Dendritic cell treated with granulocyte-macrophage colony-stimulating factor and Interleukin-4, amounts not matched to agents 40 ng/mL and 50 ng/mL, for 4 days (primary cell): ENCODE results near the gene CTNND1.

Experiments
- H3K27ac Mint-ChIP-seq: one replicate; pipeline ENCODE4 v1.8.0; 2022; ENCODE audit warnings: mild to moderate bottlenecking, mixed read lengths
- H3K27me3 Mint-ChIP-seq: one replicate; pipeline ENCODE4 v1.8.0; 2022; ENCODE audit warnings: mild to moderate bottlenecking, mixed read lengths
- H3K36me3 Mint-ChIP-seq: one replicate; pipeline ENCODE4 v1.8.0; 2022; ENCODE audit warnings: low read depth, mixed read lengths
- H3K4me1 Mint-ChIP-seq: one replicate; pipeline ENCODE4 v1.8.0; 2022; ENCODE audit warnings: low read depth, mixed read lengths
- H3K4me3 Mint-ChIP-seq: one replicate; pipeline ENCODE4 v1.8.0; 2022; ENCODE audit warnings: mild to moderate bottlenecking, moderate library complexity, mixed read lengths
- H3K9me3 Mint-ChIP-seq: one replicate; pipeline ENCODE4 v1.8.0; 2022; ENCODE audit warnings: mixed read lengths
- intact Hi-C: fragments of 100-400 bp; cut with micrococcal nuclease; formaldehyde crosslinking; loops from one replicate; pipeline ENCODE4 v1.15.0; 2022

The CTNND1 gene

DNA sequence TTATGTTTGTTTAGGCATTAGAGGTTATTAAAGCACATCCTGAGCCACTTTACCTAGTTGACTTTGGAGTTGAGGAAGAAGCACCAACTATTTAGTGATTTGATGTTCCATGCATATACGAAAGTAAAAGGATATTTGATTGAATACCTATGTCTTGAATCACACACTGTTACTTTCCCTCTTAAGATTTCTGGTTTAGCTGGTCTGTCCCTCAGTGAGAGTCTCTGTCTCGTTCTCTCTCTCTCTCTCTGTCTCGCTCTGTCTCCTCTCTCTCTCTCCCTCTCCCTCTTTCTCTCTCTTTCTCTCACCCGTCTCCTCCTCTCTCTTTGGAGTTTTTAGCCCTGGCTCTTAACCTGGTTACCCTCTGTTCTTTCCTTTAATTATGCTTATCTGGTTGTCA lies 11.0 kb downstream of the CTNND1 start:
- peak overlapping the region; percentile 10 for H3K27ac Mint-ChIP-seq
- intact Hi-C loops = no loop called here

DNA sequence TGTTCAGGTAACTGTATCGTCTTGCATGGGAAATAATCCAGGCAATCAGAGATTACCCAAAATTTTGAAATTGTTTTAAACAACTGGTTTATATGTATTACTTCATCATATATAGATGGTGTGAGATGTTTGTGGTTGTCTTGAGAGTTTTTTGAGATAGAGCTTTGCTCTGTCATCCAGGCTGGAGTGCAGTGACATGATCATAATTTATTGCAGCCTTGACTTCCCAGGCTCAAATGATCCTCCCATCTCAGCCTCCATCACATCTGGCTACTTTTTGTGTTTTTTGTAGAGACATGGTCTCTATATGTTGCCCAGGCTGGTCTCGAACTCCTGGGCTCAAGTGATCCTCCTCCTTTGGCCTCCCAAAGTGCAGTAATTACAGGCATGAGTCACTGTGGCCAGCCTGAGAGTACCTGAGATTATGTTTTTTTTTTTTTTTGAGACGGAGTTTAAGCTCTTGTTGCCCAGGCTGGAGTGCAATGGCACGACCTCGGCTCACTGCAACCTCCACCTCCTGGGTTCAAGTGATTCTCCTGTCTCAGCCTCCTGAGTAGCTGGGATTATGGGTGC lies 11.5 kb downstream of the CTNND1 start:
- Mint-ChIP-seq H3K4me3 (no peak overlapping the region), H3K27ac (peak overlapping the region; percentile 10), H3K27me3 (no peaks in the 10 kb centered on the region), H3K36me3 (peaks cover 48% of the 10 kb centered on the region), H3K4me1 (peaks cover 75% of the 10 kb centered on the region), H3K9me3 (peaks cover 9% of the 10 kb centered on the region)
- intact Hi-C loops = no loop called here

More for the DNA sequence above, 11.0 kb downstream of the CTNND1 start:
- Mint-ChIP-seq H3K9me3 (peaks cover 9% of the 10 kb centered on the region), H3K4me3 (no peak overlapping the region), H3K27me3 (no peaks in the 10 kb centered on the region), H3K36me3 (peaks cover 53% of the 10 kb centered on the region), H3K4me1 (peaks cover 70% of the 10 kb centered on the region)

DNA sequence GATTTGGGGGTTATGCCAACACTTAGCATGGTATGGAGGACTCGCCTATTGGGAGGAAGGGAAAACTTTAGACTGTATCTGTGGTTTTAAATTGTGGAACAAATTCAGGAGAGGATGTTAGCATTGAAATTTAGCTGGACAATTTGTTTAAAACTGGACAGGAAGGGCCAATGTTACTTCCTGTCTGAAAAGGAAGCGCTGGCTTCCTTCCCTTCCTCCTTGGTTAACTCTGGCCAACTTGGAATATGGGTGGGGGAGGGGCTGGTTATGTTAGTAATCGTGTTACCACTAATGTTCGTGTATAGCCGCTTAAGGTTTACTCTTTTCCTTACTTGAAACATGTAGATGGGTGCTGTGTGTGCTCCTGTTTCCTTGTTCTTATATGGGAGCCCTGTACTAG lies 13.9 kb downstream of the CTNND1 start:
- Mint-ChIP-seq H3K27me3 (no peaks in the 10 kb centered on the region), H3K4me3 (no peak overlapping the region), H3K4me1 (peaks cover 89% of the 10 kb centered on the region), H3K27ac (no peak overlapping the region), H3K9me3 (peaks cover 9% of the 10 kb centered on the region), H3K36me3 (peaks cover 51% of the 10 kb centered on the region)
- intact Hi-C loops = no loop called here

DNA sequence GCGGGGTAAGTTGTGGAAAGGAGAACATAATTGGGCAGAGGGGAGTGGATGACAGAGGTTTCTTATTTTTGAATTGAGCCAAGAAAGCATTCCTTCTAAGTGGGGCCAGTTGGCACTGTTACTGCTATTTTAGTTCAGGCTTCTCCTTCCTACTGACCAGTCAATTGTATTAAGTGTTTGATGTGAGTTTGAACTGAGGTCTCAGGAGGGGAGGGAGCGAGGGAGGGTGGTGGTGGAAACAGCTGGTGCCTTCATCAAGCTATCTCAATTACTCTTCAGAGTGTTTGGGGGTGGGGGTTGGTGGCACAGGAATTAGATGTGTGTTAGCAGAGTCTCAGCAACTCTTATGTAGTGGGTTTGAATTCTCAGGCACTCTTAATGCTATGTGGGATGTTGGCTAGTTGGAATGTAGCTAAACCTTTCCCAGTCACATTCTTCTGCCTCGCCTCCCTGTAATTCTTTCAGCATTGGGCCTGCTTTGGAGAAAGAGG lies 14.5 kb downstream of the CTNND1 start:
- Mint-ChIP-seq H3K27ac (no peak overlapping the region), H3K4me1 (peaks cover 90% of the 10 kb centered on the region), H3K9me3 (peaks cover 6% of the 10 kb centered on the region), H3K27me3 (no peaks in the 10 kb centered on the region), H3K36me3 (peaks cover 54% of the 10 kb centered on the region), H3K4me3 (no peak overlapping the region)
- intact Hi-C loops = no loop called here

DNA sequence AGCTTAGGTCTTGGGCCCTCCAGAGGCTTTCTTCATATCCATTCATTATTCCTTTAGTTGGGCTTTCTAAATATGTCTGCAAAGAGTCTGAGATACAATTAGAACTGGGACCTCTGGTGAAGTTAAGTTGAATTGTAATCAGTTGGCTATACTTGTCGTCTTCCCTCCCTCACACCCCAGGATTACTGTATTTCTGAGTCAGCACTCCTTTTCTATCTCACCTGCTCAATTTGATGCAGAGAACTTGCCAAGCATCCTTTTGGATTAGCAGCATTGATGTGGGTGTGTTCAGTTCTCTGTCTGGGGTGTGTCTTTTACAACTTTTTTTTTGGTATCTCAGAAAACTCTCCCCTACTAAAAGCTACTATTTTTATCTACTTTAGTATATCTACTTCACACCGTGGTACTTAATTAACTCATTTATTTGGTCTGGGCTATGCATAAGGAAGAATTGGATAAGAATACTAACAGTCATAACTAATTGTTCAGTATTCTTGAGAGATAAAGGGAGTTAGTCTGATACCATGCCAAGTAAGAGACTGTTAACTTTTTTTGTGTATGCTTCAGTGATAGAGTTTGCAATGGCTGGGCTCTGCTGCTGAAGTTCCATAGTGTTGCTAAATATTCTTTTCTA lies 15.1 kb downstream of the CTNND1 start:
- Mint-ChIP-seq H3K27me3 (no peaks in the 10 kb centered on the region), H3K27ac (no peak overlapping the region), H3K4me3 (no peak overlapping the region), H3K9me3 (no peaks in the 10 kb centered on the region), H3K4me1 (peaks cover 91% of the 10 kb centered on the region), H3K36me3 (peaks cover 54% of the 10 kb centered on the region)
- intact Hi-C loops = no loop called here

DNA sequence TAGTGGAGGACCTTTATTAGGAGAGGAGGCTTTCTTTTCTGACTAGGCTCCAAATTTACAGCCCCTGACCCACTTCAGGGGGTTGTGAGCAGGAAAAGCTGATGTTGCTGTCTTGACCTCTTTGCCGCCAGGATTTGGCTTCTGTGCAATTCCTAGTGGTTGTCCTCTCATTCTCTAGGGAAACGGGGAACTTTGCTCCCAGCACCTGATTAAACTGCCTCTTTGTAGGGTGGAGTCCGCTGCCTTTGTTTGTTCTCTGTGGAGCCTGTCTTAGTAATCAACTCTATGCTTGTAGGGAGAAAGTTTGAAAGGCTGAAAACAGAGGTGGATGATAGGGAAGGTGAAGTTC lies 16.3 kb downstream of the CTNND1 start:
- H3K4me1 Mint-ChIP-seq = peaks cover 94% of the 10 kb centered on the region
- H3K36me3 Mint-ChIP-seq = peaks cover 53% of the 10 kb centered on the region
- peak overlapping the region; percentile 51 for H3K27ac Mint-ChIP-seq
- intact Hi-C loops = no loop called here
- H3K9me3 Mint-ChIP-seq = no peaks in the 10 kb centered on the region
- no peaks in the 10 kb centered on the region for H3K27me3 Mint-ChIP-seq
- no peak overlapping the region for H3K4me3 Mint-ChIP-seq

DNA sequence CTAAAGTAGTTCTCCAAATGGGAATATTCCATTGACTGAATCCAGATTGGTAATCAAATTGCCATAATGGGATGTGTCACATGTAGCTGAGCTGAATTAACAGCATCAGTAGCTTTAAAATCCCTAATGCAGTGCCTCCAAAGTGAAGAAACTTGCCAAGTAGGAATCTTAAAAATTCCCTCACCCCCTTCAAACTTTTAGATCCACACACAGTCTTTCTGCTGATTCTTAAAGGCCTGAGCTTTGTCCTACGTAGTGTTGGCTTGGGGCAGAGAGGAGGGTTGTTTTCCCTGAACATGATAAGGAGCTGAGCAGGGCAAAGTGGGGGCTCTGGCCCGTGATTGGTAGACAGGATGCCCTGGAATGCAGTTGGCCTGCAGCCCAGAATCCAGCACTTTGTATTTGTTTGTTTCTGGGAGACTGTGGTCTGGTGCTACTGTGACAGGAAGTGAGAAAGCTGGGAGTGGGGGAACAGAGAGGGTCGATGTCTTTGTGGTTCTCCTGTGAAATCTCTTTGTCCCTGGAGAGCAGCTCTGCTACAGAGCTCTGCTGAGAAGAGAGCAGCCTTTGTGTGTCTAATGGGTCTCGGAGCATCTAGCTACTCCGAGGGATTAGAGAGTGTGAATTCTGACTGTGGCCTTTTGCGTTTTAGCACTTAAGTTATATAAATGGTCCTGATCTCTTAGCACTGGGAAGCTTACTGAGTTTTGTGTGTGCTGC lies 16.9 kb downstream of the CTNND1 start:
- peaks cover 56% of the 10 kb centered on the region for H3K36me3 Mint-ChIP-seq
- peaks cover 93% of the 10 kb centered on the region for H3K4me1 Mint-ChIP-seq
- peak overlapping the region; percentile 51 for H3K27ac Mint-ChIP-seq
- no peak overlapping the region for H3K4me3 Mint-ChIP-seq
- no peaks in the 10 kb centered on the region for H3K27me3 Mint-ChIP-seq
- no peaks in the 10 kb centered on the region for H3K9me3 Mint-ChIP-seq
- intact Hi-C loops = no loop called here

DNA sequence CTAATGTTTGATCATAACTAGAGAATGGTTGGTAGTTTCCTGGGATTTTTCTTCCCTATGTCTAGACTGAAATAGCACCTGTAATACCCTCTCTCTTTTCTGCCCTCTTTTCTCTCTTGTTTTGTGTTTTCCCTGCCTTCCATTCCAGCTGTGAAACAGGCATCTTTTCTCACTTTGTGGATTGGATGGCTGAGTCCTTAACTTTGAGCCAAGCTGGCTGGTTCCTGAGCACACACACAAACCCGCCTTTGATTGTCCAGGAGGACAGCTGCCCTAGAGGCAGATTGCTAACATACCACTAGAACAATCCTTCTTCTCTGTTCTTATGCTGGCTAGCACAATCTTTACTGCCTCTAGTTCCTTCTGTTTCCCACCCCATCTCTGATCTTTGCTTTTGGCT lies 17.7 kb downstream of the CTNND1 start:
- H3K27ac Mint-ChIP-seq = no peak overlapping the region
- intact Hi-C loops = no loop called here
- H3K4me1 Mint-ChIP-seq = peaks cover 88% of the 10 kb centered on the region
- H3K4me3 Mint-ChIP-seq = no peak overlapping the region
- no peaks in the 10 kb centered on the region for H3K9me3 Mint-ChIP-seq
- H3K36me3 Mint-ChIP-seq = peaks cover 56% of the 10 kb centered on the region
- H3K27me3 Mint-ChIP-seq = no peaks in the 10 kb centered on the region

DNA sequence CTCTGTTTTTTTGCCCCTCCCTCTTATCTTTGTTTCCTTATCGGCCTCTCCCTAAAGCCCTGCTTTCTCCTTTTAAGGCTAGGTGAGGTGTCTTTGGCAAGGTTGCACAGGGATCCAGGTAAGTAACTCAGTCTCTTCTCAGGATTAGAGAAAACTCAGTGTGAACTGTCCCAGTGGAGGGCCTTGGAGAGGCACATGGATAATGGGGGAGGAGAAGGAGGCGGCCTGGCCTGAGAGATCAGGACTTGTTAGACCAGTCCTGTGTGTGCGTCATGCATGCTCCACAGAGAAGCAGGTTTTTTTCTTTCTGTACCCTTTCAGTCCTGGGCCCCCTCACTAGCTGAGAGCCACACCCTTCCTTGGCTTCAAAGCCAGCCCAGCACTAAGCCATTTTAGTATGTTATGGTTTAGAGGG lies 19.9 kb downstream of the CTNND1 start:
- H3K4me3 Mint-ChIP-seq = no peak overlapping the region
- H3K27ac Mint-ChIP-seq = peak overlapping the region; percentile 53
- peaks cover 55% of the 10 kb centered on the region for H3K36me3 Mint-ChIP-seq
- H3K9me3 Mint-ChIP-seq = no peaks in the 10 kb centered on the region
- no peaks in the 10 kb centered on the region for H3K27me3 Mint-ChIP-seq
- peaks cover 90% of the 10 kb centered on the region for H3K4me1 Mint-ChIP-seq
- intact Hi-C loops = no loop called here

DNA sequence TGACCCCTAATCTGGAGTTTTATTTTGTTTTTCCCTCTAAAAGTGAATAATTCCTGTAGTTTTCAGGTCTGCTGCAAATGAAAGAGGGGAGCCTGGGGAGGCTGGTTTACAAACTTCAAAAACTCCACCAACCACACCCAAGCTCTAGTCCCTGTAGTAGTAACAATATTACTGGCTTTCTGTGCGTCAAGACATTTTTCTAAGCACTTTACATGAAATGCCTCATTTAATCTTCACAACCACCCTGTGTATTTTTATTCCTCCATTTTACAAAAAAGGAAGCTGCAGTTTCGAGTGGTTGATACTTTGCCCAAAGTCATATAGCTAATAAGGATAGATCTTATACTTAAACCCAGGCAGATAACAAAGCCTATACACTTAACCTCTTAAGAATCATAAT lies 23.5 kb downstream of the CTNND1 start:
- peaks cover 78% of the 10 kb centered on the region for H3K4me1 Mint-ChIP-seq
- intact Hi-C loops = no loop called here
- no peaks in the 10 kb centered on the region for H3K9me3 Mint-ChIP-seq
- no peak overlapping the region for H3K4me3 Mint-ChIP-seq
- peaks cover 43% of the 10 kb centered on the region for H3K36me3 Mint-ChIP-seq
- no peaks in the 10 kb centered on the region for H3K27me3 Mint-ChIP-seq
- H3K27ac Mint-ChIP-seq = no peak overlapping the region

DNA sequence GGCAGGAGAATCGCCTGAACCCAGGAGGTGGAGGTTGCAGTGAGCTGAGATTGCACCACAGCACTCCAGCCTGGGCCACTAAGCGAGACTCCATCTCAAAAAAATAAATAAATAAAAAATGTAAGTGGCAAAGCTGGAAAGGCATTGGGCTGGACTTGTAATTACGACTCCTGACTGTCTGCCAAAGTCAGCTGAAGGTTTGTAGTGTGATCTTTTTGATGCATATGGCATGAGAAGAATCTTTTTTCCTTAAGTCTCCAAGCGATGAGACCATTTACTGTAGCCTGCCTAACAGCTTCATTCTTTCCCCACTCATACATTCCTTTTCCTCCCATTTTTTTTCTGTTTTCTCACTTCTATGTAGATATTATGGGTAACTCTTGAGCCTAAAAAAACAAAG lies 24.8 kb downstream of the CTNND1 start:
- Mint-ChIP-seq H3K4me3 (no peak overlapping the region), H3K36me3 (peaks cover 36% of the 10 kb centered on the region), H3K27me3 (no peaks in the 10 kb centered on the region), H3K9me3 (no peaks in the 10 kb centered on the region), H3K4me1 (peaks cover 78% of the 10 kb centered on the region), H3K27ac (no peak overlapping the region)
- intact Hi-C loops = no loop called here

DNA sequence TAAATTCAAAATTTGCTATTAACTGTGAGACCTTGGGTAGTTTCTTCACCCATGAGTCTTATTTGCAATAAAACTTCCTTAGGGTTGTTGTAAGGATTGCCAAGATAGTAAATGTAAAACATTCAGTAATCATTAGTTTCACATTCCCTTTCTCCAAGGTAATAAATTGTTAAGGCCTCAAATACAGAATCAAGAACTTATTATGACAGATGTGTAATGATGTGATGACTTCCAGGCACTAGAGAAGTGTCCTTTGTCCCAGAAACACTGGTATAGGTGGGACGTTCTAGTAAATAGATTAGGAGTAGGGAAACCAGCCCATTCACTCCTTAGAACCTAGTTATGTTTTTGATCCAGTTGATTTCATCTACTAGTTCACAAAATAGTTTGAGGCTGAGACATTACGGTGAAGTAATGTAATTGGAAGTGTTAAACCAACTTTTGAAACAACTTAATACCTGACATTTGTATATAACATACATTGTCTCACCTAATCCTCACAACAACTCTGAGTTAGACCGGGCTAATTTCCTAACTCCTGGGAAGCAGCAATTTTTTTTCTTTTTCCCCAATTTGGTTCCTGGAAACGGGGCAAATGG lies 25.5 kb downstream of the CTNND1 start:
- Mint-ChIP-seq H3K27me3 (no peaks in the 10 kb centered on the region), H3K9me3 (no peaks in the 10 kb centered on the region), H3K27ac (peak overlapping the region; percentile 60), H3K36me3 (peaks cover 37% of the 10 kb centered on the region), H3K4me1 (peaks cover 78% of the 10 kb centered on the region), H3K4me3 (no peak overlapping the region)
- intact Hi-C loops = no loop called here

DNA sequence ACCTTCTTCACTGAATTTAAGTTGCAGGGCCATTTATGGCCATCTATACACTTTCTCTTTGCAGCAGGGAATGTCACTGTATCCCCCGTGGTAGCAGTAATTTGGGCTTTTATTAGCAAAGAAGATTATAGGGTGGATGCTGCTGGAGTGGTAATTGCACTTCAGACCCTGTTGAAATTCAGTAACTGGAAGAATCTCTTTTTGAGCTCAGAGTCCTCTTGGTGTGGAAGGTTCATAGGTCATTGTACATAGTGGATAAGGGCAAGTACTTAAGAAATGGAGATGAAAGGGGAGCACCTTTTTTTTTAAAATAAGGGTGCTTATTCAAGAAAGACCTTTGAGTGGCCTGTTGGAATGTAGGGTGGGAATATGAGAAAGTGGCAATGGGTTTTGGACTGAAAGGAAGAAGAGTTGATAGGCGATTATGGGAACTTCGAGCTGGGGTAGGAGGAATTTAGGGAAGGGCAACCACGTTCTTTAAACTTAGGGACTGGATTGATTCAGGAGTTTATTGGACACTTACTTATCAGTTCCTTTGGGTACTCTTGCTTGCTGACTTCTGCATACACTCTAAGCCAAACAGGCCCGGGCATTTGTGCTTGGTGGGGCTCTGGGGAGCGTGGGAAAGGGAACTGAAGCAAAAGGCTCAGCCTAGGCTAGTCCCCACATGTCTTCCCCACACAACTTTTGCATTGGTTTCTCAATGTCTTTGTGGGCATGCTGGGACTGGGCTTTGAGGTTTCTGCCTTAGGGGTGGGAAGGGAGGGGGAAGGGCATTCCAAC lies 26.5 kb downstream of the CTNND1 start:
- H3K27me3 Mint-ChIP-seq = no peaks in the 10 kb centered on the region

More for the DNA sequence above, 26.5 kb downstream of the CTNND1 start:
- no peak overlapping the region for H3K4me3 Mint-ChIP-seq
- H3K27ac Mint-ChIP-seq = peak overlapping the region; percentile 60
- no peaks in the 10 kb centered on the region for H3K9me3 Mint-ChIP-seq
- H3K36me3 Mint-ChIP-seq = peaks cover 33% of the 10 kb centered on the region
- intact Hi-C loops = no loop called here
- peaks cover 78% of the 10 kb centered on the region for H3K4me1 Mint-ChIP-seq
